AG09319 (cell line): ENCODE data around the gene SLC25A11.

ENCODE experiments used
- DNase-seq: peaks from one replicate; pipeline ENCODE4 v3.0.0-alpha.2; 2010; ENCODE audit warnings: low read depth; ENCODE audit errors: extremely low read depth
- TF ChIP-seq, protein P1 (sequence below): IDR thresholded peaks from 2 replicates; pipeline ENCODE4 v1.5.1; 2011; ENCODE audit warnings: low read depth, mild to moderate bottlenecking, inconsistent platforms, low read length, moderate library complexity

SLC25A11 gene

DNA sequence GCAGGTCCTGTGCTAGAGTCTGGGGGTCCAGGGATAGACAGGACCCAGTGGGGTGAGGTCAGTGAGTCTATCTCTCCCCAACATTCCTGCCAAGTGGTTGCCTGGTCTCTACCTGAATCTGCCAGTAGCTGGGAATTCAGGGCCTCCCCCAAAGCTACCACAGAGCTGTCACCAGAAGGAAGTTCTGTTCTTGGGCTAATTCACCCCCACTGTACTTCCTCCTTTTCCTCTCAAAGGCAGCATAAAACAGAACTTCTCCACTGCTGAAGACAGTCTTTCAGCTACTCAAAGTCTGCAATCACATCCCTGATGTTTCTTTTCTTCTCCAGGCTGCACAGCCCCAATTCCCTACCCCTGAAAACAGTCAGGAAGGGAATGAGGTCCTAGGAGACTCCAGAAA lies 38.9 kb upstream of the SLC25A11 start:
- TF ChIP-seq, protein P1, sequence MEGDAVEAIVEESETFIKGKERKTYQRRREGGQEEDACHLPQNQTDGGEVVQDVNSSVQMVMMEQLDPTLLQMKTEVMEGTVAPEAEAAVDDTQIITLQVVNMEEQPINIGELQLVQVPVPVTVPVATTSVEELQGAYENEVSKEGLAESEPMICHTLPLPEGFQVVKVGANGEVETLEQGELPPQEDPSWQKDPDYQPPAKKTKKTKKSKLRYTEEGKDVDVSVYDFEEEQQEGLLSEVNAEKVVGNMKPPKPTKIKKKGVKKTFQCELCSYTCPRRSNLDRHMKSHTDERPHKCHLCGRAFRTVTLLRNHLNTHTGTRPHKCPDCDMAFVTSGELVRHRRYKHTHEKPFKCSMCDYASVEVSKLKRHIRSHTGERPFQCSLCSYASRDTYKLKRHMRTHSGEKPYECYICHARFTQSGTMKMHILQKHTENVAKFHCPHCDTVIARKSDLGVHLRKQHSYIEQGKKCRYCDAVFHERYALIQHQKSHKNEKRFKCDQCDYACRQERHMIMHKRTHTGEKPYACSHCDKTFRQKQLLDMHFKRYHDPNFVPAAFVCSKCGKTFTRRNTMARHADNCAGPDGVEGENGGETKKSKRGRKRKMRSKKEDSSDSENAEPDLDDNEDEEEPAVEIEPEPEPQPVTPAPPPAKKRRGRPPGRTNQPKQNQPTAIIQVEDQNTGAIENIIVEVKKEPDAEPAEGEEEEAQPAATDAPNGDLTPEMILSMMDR: no peak
- no peak for DNase-seq

DNA sequence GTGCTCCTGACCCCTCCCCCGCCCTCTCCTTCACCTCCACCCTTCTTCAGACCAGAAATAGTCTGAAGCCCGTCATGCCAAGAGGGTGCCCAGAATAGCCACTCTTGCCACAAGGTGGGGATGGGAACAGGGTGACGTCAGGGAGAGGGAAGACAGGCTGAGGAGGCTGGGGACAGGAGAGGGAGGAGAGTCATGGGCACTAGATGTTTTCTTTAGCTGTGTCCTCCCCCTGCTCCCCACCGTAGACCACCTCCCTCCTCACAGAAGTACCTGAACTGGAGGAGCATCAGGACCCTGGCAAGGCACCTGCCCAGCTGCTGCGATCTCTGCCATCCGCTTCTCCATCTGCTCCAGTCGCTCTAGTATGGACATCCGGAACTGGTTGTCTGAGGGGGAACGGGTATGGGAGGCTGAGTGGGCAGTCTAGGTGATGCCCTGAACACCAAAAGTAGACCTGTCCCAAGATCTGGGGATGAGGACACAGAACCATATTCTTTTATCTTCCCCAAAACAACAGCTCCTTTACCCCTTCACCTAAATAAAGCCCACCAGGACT lies 34.3 kb upstream of the SLC25A11 start:
- TF ChIP-seq, protein P1: no peak
- no peak for DNase-seq

DNA sequence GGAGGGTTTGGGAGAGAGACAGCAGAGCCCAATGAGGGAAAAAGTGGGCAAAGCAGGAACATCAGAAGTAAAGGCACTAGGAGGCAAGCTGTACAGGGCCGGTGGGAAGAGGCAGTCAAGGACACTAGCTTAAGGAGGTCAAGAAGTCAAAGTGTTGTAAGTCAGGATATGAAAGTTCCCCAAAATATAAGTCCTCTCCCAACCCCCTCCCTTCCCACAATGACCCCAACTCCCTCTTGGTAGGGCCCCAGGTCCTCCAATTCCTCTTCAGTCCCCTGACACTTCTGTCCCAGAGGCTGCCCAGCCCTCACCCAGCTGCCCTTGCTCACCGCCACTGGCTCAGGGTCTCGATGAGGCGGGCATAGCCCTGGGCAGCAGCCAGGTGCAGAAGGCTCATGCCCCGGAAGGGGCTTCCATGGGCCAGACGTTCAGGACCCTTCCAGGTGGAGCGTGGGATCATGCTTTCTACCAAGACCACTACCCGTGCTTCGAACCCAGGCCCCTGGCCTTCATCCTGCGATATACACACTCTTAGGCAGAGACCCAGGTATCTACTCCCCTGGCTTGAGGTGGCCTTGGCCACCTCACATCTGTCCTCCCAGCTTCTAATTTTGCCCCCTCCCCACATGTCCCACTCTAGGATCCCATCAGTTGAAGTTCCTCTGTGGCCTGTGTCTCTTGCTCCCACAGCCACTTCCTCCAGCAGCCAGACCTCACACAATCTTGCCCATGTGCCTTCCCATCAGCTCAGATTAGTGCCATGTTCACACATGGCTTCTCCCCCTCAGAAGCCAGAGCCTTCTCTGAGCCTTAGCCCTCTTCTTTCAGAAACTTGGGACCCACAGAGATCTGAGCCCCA lies 33.6 kb upstream of the SLC25A11 start:
- DNase-seq: no peak
- TF ChIP-seq, protein P1: no peak

DNA sequence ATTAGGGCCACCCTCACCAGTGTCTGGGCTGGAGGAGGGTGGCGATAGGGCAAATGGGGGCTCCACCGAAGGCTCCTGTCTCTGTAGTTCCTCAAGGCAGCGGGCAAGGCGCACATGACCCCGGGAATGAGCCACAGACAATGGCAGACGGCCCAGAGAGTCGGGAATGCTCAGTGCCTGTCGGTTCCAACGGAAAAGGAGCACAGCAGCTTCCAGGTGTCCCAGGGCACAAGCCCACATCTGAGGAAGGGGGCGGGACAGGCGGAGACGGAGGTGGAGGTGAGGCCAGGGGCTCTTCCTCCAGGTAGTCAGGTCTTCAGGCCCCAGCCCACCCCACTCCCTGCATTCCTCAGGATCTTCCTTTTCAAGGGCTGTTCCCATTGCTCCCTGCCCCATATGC lies 32.9 kb upstream of the SLC25A11 start:
- no peak for DNase-seq
- TF ChIP-seq, protein P1: no peak

DNA sequence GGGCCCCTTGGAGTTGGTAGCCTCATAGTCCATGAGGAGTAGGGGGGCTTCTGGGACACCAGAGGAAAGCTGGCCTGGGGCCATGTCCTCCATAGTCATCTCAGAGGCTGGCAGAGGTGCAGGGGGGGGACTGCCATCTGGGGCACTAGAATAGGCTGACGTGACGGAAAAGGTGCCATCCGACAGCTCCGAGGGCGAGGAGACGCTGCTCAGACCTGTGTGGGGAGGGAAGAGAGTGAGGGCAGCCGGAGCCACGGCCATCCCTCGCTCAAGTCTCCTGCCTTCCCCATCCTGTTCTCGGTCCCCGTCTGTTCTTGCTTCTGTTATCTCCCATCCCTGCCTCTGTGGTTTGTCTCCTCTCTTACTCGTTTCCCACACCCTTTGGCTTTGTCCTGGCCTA lies 32.5 kb upstream of the SLC25A11 start:
- TF ChIP-seq, protein P1: no peak

DNA sequence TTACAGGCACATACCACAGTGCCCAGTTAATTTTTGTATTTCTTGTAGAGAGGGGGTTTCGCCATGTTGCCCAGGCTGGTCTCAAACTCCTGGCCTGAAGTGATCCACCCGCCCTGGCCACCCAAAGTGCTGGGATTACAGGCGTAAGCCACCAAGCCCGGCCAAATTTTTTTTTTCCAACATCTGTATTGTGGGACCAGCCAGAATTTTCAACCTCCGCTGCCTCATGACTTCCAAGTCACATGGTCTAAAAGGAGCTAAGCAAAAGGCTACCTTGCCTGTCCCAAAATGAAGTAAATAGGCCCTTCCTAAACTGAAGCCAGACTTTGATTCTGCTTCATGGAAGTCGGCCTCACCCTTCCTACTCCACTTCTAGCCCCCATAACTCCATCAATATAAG lies 32.0 kb upstream of the SLC25A11 start:
- TF ChIP-seq, protein P1: no peak
- DNase-seq: no peak

More for the DNA sequence above, 32.5 kb upstream of the SLC25A11 start:
- DNase-seq: no peak

DNA sequence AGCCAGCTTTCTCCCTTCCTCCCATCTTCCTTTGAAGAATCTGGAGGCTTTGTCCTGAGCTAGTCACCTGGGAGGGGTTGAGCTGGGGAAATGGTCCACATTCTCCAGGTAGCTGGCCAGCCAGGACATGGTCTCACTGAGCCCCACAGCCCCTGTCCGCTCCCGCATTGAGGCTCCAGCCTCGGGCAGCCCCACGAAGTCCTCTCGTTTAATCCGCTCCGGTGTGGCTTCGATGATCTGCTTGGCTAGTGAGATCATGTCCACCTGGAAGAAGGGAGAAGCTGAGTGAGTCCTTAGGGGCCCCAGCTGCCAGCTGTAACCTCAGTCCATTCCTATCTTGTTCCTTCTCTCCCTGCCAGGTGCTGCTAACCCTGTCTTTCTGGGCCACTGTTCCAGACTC lies 30.4 kb upstream of the SLC25A11 start:
- DNase-seq: no peak
- TF ChIP-seq, protein P1: no peak
